Dendritic cell treated with granulocyte-macrophage colony-stimulating factor and Interleukin-4, amounts not matched to agents 40 ng/mL and 50 ng/mL, for 4 days (primary cell): ENCODE results near the gene SNTB2.
"Not testable (repeated sequence)": the region's sequence is repeated elsewhere in the genome, so short reads cannot be mapped to it uniquely, and the experiment has no call there.

ENCODE experiments used
- H3K27ac Mint-ChIP-seq: one replicate; pipeline ENCODE4 v1.8.0; 2022; ENCODE audit warnings: mild to moderate bottlenecking, mixed read lengths
- H3K27me3 Mint-ChIP-seq: one replicate; pipeline ENCODE4 v1.8.0; 2022; ENCODE audit warnings: mild to moderate bottlenecking, mixed read lengths
- H3K36me3 Mint-ChIP-seq: one replicate; pipeline ENCODE4 v1.8.0; 2022; ENCODE audit warnings: low read depth, mixed read lengths
- H3K4me1 Mint-ChIP-seq: one replicate; pipeline ENCODE4 v1.8.0; 2022; ENCODE audit warnings: low read depth, mixed read lengths
- H3K4me3 Mint-ChIP-seq: one replicate; pipeline ENCODE4 v1.8.0; 2022; ENCODE audit warnings: mild to moderate bottlenecking, moderate library complexity, mixed read lengths
- H3K9me3 Mint-ChIP-seq: one replicate; pipeline ENCODE4 v1.8.0; 2022; ENCODE audit warnings: mixed read lengths
- intact Hi-C: fragments of 100-400 bp; cut with micrococcal nuclease; formaldehyde crosslinking; loops from one replicate; pipeline ENCODE4 v1.15.0; 2022

The SNTB2 gene

DNA sequence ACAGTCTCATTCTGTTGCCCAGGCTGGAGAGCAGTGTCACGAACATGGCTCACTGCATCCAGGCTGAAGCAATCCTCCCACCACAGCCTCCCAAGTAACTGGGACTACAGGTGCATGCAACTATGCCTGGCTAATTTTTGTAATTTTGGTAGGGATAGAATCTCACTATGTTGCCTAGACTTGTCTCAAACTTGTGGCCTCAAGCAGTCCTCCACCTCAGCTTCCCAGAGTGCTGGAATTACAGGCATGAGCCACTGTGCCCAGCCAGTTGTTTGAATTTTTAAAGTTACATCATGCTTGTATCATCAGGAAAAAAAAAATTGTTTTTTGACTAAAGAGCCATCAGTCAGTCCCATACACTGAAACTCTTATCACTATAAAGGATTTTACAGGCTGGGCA, 107.1 kb downstream of the SNTB2 start:
- H3K36me3 Mint-ChIP-seq: peaks cover 7% of the 10 kb centered on the region
- no peaks in the 10 kb centered on the region for H3K27me3 Mint-ChIP-seq
- H3K27ac Mint-ChIP-seq: no peak overlapping the region
- no peaks in the 10 kb centered on the region for H3K9me3 Mint-ChIP-seq
- H3K4me1 Mint-ChIP-seq: peaks cover 11% of the 10 kb centered on the region
- no peak overlapping the region for H3K4me3 Mint-ChIP-seq
- intact Hi-C loops: no loop called here

DNA sequence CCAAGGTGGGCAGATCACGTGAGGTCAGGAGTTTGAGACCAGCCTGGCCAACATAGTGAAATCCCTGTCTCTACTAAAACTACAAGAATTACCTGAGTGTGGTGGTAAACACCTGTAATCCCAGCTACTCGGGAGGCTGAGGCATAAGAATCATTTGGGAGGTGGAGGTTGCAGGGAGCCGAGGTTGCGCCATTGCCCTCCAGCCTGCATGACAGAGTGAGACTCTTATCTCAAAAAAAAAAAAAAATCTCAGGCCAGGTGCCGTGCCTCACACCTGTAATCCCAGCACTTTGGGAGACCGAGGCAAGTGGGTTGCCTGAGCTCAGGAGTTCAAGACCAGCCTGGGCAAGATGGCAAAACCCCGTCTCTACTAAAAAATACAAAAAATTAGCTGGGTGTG, 109.8 kb downstream of the SNTB2 start:
- H3K27me3 Mint-ChIP-seq, H3K4me3 Mint-ChIP-seq, intact Hi-C loops, H3K9me3 Mint-ChIP-seq, H3K27ac Mint-ChIP-seq: not testable (repeated sequence)
- Mint-ChIP-seq H3K36me3 (peaks cover 24% of the 10 kb centered on the region), H3K4me1 (peaks cover 26% of the 10 kb centered on the region)

DNA sequence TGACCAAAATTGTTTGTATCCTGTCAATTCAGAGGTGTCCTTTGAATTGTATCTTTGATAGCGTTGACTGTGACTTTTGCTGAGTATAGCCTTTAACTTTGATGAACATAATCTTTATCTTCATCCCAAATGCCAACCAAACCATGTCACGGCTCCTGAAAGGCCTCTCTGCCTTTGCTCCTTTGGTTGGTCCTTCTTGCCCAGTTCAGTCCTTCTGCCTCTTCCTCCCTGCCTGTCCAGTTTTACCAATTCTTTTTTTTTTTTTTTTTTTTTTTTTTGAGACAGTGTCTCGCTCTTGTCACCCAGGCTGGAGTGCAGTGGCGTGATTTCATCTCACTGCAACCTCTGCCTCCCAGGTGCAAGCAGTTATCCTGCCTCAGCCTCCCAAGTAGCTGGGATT, 111.3 kb downstream of the SNTB2 start:
- H3K27me3 Mint-ChIP-seq: no peaks in the 10 kb centered on the region
- H3K9me3 Mint-ChIP-seq: no peaks in the 10 kb centered on the region
- no peak overlapping the region for H3K4me3 Mint-ChIP-seq
- peaks cover 31% of the 10 kb centered on the region for H3K36me3 Mint-ChIP-seq
- peaks cover 26% of the 10 kb centered on the region for H3K4me1 Mint-ChIP-seq
- intact Hi-C loops: no loop called here
- peak overlapping the region; percentile 30 for H3K27ac Mint-ChIP-seq

DNA sequence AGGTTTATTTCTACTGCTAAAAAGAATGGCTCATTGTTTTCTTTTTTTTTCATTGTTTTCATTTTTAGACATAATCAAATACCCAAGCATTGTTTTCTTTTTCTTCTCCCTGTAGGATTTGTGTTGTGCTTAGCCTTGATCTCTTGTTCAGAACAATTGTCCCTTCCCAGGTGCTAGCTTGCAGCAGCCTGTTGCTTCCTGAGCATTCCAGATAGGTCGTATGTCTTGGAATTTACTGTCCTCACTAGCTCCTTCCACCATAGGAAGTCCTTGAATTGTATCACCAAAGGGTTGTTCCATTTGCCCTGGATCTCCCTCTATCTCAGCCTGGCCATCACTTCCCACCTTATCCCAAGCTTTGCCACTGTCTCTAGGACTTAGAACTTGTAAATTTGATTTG, 114.2 kb downstream of the SNTB2 start:
- Mint-ChIP-seq H3K9me3 (no peaks in the 10 kb centered on the region), H3K27ac (no peak overlapping the region), H3K4me1 (peaks cover 26% of the 10 kb centered on the region), H3K36me3 (peaks cover 33% of the 10 kb centered on the region), H3K4me3 (no peak overlapping the region), H3K27me3 (no peaks in the 10 kb centered on the region)
- intact Hi-C loops: no loop called here

DNA sequence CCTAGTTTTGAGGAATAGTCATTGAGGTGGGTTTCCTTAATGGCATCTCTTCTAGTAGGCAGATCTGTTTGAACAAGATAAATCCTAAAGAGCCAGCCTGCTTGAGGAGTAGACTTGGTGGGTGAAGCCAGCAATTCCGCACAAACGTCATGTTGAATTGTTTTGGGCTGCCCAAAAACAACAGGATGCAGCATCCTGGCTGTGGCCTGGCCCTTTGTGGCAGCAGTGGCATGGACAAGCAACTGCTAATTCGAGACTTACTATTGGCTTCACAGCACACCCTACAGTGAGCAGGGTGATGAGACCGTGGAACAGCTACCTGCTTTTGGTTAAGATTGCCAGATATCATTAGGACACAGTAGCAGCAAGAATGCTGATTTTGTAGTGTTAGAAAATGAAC, 114.9 kb downstream of the SNTB2 start:
- H3K36me3 Mint-ChIP-seq: peaks cover 29% of the 10 kb centered on the region
- peaks cover 26% of the 10 kb centered on the region for H3K4me1 Mint-ChIP-seq
- no peaks in the 10 kb centered on the region for H3K9me3 Mint-ChIP-seq
- H3K27ac Mint-ChIP-seq: no peak overlapping the region
- no peak overlapping the region for H3K4me3 Mint-ChIP-seq
- no peaks in the 10 kb centered on the region for H3K27me3 Mint-ChIP-seq
- intact Hi-C loops: no loop called here

DNA sequence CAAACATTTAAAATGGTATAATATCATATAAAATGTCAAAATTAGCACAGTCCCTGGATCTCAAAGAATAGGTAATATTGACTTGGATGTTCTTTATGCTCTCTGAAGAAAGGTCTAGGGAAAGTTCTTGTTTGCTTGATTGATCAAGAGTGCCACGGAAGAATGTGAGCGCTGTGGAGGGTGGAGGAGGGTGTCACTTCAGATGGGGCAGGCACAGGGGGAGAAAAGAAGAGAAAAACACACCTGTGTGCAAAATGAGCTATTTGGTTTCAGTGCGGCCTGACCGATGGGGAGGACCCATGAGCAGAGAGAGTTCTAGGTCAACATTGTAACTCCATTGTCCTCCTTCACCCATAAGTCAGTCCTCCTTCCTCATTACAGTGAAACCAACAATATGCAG, 115.3 kb downstream of the SNTB2 start:
- Mint-ChIP-seq H3K4me1 (peaks cover 26% of the 10 kb centered on the region), H3K4me3 (no peak overlapping the region), H3K27ac (no peak overlapping the region), H3K36me3 (peaks cover 29% of the 10 kb centered on the region), H3K9me3 (no peaks in the 10 kb centered on the region), H3K27me3 (no peaks in the 10 kb centered on the region)
- intact Hi-C loops: no loop called here

DNA sequence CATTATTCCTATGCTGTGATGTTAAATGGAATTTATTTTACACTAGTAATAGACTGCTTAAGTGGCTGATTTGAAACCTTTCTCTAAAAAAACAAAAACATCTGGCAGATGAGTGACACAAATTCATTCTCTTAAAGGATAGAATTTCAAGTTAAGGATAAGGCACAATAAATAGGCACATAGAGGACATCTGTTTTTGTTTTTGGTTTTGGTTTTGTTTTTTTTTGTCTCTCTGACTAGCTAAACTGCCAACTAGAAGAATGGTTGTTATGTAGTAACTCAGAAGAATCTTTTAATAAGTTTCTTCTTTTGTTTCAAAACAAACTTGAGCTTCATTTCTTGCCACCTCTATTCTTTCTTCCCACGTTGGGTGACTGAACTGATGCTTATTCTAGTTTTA, 119.1 kb downstream of the SNTB2 start:
- H3K4me3 Mint-ChIP-seq: no peak overlapping the region
- H3K27ac Mint-ChIP-seq: no peak overlapping the region
- H3K4me1 Mint-ChIP-seq: peaks cover 4% of the 10 kb centered on the region
- intact Hi-C loops: no loop called here
- no peaks in the 10 kb centered on the region for H3K9me3 Mint-ChIP-seq
- no peaks in the 10 kb centered on the region for H3K27me3 Mint-ChIP-seq
- peaks cover 17% of the 10 kb centered on the region for H3K36me3 Mint-ChIP-seq

DNA sequence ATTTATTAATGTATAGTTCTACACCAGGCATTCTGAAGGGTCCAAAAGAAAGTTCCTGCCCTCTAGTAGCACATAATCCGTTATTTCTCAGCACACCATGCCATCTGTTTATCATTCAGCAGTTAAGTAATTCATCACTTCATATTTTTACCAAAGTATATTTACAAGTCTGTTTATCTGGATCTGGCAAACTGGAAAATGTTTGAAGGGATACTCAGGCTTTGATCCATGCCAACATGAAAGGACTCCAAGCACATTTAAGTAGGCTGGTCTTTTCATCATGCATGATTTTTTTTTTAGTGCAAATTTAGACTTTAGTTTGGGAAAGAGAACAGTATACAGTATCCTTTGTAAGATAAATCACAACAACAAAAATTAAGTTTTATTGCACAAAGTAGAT, 120.1 kb downstream of the SNTB2 start:
- no peak overlapping the region for H3K27ac Mint-ChIP-seq
- intact Hi-C loops: no loop called here
- peaks cover 3% of the 10 kb centered on the region for H3K4me1 Mint-ChIP-seq
- peaks cover 17% of the 10 kb centered on the region for H3K36me3 Mint-ChIP-seq
- H3K9me3 Mint-ChIP-seq: no peaks in the 10 kb centered on the region
- no peaks in the 10 kb centered on the region for H3K27me3 Mint-ChIP-seq
- H3K4me3 Mint-ChIP-seq: no peak overlapping the region

DNA sequence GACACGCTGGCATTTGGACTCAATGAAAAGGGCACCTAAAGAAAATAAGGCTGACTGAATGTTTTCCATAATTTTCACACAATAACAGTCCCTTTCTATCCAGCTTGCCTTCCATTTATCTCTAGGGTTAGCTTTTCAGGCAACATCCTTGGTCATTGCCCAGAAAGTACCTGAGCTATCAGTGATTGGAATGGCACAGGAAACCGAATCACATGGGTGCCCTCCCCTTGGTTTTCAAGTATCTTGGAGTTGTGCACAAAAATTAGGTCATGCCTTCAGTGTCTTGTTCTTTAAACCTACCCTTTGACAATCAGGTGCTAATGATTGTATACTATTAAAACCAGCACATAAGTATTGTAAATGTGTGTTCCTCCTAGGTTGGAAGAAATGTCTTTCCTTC, 120.9 kb downstream of the SNTB2 start:
- H3K4me3 Mint-ChIP-seq: no peak overlapping the region
- peaks cover 12% of the 10 kb centered on the region for H3K36me3 Mint-ChIP-seq
- no peak overlapping the region for H3K27ac Mint-ChIP-seq
- no peaks in the 10 kb centered on the region for H3K27me3 Mint-ChIP-seq
- H3K9me3 Mint-ChIP-seq: no peaks in the 10 kb centered on the region
- peaks cover 7% of the 10 kb centered on the region for H3K4me1 Mint-ChIP-seq
- intact Hi-C loops: no loop called here

DNA sequence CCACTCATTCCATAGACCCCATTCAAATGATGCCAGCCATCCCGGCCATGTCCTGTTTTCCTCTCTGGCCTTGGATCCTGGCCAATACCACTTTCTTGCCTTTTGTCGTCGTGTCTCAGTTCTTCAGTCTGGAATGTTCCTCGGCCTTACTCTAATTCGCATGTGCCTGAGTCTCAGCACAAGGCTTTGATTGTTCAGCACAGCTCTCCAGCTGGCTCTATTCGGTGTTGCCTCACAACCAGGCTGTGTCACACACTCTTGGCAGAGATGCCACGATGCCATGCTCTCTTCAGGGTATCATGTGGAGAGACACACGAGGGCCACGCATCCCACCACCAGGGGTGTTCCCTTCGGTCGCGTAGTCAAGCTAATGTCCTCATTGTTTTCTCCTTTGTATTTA, 122.4 kb downstream of the SNTB2 start:
- Mint-ChIP-seq H3K27me3 (no peaks in the 10 kb centered on the region), H3K27ac (no peak overlapping the region), H3K36me3 (peaks cover 27% of the 10 kb centered on the region), H3K4me3 (no peak overlapping the region), H3K4me1 (peaks cover 20% of the 10 kb centered on the region), H3K9me3 (no peaks in the 10 kb centered on the region)
- intact Hi-C loops: no loop called here

DNA sequence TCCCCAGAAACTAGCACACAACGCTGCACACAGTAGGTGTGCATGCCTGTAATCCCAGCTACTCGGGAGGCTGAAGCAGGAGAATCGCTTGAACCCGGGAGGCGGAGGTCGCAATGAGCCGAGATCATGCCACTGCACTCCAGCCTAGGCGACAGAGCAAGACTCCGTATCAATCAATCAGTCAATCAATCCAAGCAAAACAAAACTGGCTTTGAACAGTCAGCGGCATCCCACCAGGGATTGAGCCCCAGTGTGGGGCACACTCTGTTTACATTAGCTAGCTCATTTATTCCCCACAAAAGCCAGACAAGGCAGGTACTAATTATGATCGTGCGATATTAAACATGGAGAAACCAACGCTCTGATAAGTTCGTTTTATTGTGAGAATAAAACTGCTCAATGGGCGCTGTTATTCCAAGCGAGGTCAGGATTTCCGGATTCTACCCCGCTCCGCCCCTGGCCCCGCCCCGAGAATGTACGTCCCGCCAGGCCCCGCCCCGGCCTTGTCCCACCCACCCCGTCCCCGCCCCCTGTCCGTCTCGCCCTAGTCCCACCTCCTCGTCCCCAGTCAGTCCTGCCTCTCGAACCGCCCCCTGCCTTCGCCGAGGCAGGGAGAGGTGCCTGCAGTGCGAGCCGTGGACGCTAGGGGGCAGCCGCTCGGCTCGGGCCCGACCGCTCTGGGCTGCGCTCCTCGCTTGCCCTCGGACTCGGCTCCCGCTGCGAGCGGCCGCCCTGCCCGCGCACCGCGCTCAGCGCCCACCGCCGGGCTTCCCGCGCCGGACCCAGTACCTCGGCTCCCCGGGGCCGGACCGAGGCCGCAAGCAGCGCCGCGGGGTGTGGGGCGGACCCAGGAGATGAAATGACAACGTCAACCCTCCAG, 123.9 kb downstream of the SNTB2 start, which contains the start of gene VPS4A:
VPS4A (plus strand) TSS at position 698 of the 880 bp plus-strand sequence; CDS start at position 860, 162 bp downstream.
- Mint-ChIP-seq H3K4me1 (peaks cover 20% of the 10 kb centered on the region), H3K27me3 (no peaks in the 10 kb centered on the region), H3K9me3 (no peaks in the 10 kb centered on the region), H3K27ac (peak within 1 kb of the TSS; percentile 82), H3K36me3 (peaks cover 37% of the 10 kb centered on the region), H3K4me3 (peak within 1 kb of the TSS; percentile 86)
- intact Hi-C loops: loop anchor here (2.0 kb wide), 1 partner anchor 178 kb away; the partner anchor contains the start of genes CHTF8 and UTP4

DNA sequence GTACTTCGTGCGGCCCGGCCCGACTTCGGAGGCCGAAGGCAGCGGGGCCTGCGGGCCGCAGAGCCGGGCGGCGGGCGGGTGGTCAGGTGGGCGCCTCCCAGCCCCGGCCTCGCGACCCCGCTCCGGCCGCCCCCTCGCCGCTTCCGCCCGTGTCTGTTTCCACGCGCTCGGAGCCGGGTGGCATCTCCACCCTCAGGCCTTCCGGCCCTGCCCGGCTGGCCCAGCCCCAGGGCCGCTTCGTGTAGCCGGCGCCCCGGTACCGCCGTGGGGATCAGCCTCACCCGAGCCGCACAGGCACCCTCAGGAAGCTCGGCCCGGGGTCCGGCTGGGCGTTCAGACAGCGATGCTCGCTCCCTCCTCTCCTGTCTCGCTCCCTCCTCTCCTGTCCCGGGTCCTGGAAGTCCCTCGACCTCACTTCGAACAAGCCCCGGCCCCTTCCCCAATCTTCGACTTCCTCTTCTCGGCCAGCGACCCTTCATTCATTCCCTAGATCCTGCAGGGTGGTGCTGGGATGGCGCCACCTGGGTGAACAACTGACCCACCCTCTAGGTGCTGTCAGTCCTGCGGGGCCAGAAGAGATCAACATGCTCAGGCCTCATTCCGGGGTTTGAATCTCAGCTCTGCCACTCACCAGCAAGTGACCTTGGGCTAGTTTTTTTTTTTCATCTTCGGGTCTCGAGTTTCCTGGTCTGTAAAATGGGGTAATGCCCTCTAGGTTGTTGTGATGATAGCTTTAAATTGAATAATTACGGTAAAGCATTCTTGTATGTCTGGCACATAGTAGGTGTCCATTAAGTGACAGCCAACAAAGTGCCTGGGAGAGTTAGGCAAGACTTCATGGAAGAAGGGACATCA, 124.8 kb downstream of the SNTB2 start:
- peaks cover 21% of the 10 kb centered on the region for H3K4me1 Mint-ChIP-seq
- H3K27ac Mint-ChIP-seq: peak overlapping the region; percentile 82
- no peaks in the 10 kb centered on the region for H3K9me3 Mint-ChIP-seq
- H3K27me3 Mint-ChIP-seq: no peaks in the 10 kb centered on the region
- peak overlapping the region; percentile 86 for H3K4me3 Mint-ChIP-seq
- intact Hi-C loops: loop anchor here (2.0 kb wide), 1 partner anchor 179 kb away; the partner anchor contains the start of genes CHTF8 and UTP4
- H3K36me3 Mint-ChIP-seq: peaks cover 46% of the 10 kb centered on the region

DNA sequence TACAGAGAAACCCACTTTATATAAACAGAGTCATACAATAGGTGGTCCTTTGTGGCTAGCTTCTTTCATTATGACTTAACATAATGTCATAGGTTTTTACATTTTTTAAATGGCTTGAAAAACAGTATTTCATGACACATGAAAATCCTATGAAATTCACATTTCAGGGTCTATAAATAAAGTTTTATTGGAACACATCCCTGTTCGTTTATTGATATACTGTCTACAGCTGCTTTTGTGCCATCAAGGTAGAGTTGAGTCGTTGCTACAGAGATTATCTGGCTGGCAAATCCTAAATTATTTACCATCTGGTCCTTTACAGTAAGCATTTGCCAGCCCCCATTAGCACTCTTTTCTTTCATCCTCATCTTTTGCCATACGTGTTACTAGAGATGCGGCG, 126.5 kb downstream of the SNTB2 start:
- Mint-ChIP-seq H3K4me1 (peaks cover 24% of the 10 kb centered on the region), H3K9me3 (no peaks in the 10 kb centered on the region), H3K36me3 (peaks cover 63% of the 10 kb centered on the region), H3K27ac (no peak overlapping the region), H3K4me3 (no peak overlapping the region), H3K27me3 (no peaks in the 10 kb centered on the region)
- intact Hi-C loops: no loop called here

DNA sequence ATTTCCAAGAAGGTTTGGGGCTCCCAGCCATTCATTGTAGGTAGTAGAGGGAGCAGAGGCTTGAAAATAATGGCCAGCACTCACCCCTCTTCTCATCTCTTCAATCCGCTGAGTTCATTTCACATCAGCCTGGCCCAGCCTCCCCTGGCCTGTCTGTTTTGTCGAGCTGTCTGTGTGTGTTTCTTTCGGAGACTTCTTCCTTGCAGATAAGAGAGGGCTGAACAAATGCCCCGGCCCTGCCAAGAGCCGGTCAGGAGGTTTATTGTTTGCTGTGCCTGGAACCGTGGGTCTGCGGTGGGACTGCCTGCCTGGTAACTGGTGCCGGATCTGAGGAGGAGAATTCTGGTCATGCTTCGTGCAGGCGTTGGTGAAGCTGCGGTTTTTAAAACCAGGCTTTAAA, 127.6 kb downstream of the SNTB2 start:
- H3K27ac Mint-ChIP-seq: no peak overlapping the region
- H3K4me3 Mint-ChIP-seq: no peak overlapping the region
- no peaks in the 10 kb centered on the region for H3K27me3 Mint-ChIP-seq
- H3K4me1 Mint-ChIP-seq: peaks cover 24% of the 10 kb centered on the region
- H3K36me3 Mint-ChIP-seq: peaks cover 74% of the 10 kb centered on the region
- H3K9me3 Mint-ChIP-seq: no peaks in the 10 kb centered on the region
- intact Hi-C loops: no loop called here
